ENCODE data around the gene CASTOR2.
"Not testable (repeated sequence)": the region's sequence is repeated elsewhere in the genome, so short reads cannot be mapped to it uniquely, and the experiment has no call there.

DNA sequence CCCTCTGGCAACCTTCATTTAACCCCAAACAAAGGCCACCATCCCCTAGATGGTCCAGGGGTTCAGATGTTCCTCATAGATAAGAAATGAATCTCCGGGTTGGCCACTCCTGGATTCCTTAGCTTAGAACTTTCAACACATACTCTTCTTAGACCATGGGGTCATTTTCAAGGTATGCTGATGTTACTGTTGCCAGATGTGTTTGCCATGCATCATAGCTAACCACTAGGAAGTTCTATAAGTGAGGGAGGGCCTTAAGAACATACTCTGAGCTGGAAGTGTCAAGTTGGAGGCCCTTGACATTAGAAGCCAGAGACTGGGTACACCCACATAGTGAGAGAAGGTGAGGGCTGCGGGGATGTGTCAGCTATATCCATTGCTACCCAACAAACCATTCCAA, 6.2 kb upstream of the CASTOR2 start:
- TF ChIP-seq, protein P1, sequence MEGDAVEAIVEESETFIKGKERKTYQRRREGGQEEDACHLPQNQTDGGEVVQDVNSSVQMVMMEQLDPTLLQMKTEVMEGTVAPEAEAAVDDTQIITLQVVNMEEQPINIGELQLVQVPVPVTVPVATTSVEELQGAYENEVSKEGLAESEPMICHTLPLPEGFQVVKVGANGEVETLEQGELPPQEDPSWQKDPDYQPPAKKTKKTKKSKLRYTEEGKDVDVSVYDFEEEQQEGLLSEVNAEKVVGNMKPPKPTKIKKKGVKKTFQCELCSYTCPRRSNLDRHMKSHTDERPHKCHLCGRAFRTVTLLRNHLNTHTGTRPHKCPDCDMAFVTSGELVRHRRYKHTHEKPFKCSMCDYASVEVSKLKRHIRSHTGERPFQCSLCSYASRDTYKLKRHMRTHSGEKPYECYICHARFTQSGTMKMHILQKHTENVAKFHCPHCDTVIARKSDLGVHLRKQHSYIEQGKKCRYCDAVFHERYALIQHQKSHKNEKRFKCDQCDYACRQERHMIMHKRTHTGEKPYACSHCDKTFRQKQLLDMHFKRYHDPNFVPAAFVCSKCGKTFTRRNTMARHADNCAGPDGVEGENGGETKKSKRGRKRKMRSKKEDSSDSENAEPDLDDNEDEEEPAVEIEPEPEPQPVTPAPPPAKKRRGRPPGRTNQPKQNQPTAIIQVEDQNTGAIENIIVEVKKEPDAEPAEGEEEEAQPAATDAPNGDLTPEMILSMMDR (IDR thresholded peaks at IDR 0.05) = not testable (repeated sequence)
- not testable (repeated sequence) for TF ChIP-seq POLR2A (IDR thresholded peaks at IDR 0.05)

All from uterus (tissue), 2 donors.